Measurements from ENCODE around the gene SPANXN3.
"Not testable (repeated sequence)": the region's sequence is repeated elsewhere in the genome, so short reads cannot be mapped to it uniquely, and the experiment has no call there.

- TF ChIP-seq, protein P1, sequence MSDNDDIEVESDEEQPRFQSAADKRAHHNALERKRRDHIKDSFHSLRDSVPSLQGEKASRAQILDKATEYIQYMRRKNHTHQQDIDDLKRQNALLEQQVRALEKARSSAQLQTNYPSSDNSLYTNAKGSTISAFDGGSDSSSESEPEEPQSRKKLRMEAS (IDR thresholded peaks at IDR 0.05; ENCODE audit: low read depth, low read length): not testable (repeated sequence)
- not testable (repeated sequence) for TF ChIP-seq POLR2A (IDR thresholded peaks at IDR 0.05; ENCODE audit: extremely low read depth, insufficient read length)
These were observed 15.1 kb downstream of the SPANXN3 start for GRCh38 chrX:143502196-143502595.

Measured in NB4 (cell line).